WTC11 (cell line): ENCODE data around the gene VAMP1. TPM values are rescaled to one million over a fixed set of nuclear protein-coding genes. Genes with fewer than 3 reads are reported as not detected.

ENCODE experiments used
- AR ChIP-seq: fragments of 250-450 bp; sonication (Bioruptor Pico); IDR thresholded peaks from 2 replicates; pipeline ENCODE4 v1.9.0; 2021; ENCODE audit warnings: mild to moderate bottlenecking
- CBFB ChIP-seq: sonication (generic); formaldehyde crosslinking; IDR thresholded peaks from 2 replicates; pipeline ENCODE4 v1.8.1; 2022; ENCODE audit warnings: mild to moderate bottlenecking, low read depth, missing genetic modification reagents
- CDX4 ChIP-seq: fragments of 250-450 bp; sonication (Bioruptor Pico); IDR thresholded peaks from 2 replicates; pipeline ENCODE4 v1.9.0; 2021; ENCODE audit warnings: moderate library complexity, mild to moderate bottlenecking, inconsistent platforms, borderline replicate concordance
- E2F1 ChIP-seq: sonication (generic); formaldehyde crosslinking; IDR thresholded peaks from 2 replicates; pipeline ENCODE4 v1.8.0; 2022; ENCODE audit warnings: mild to moderate bottlenecking, missing genetic modification reagents
- ERG ChIP-seq: fragments of 250-450 bp; sonication (Bioruptor Pico); IDR thresholded peaks from 2 replicates; pipeline ENCODE4 v1.8.0; 2021; ENCODE audit warnings: mild to moderate bottlenecking
- ESRRA ChIP-seq: sonication (generic); formaldehyde crosslinking; IDR thresholded peaks from 2 replicates; pipeline ENCODE4 v1.8.1; 2022; ENCODE audit warnings: mild to moderate bottlenecking, missing genetic modification reagents, borderline replicate concordance
- ETV6 ChIP-seq: sonication (generic); formaldehyde crosslinking; IDR thresholded peaks from 2 replicates; pipeline ENCODE4 v1.8.1; 2022; ENCODE audit warnings: mild to moderate bottlenecking, missing genetic modification reagents
- GABPB1 ChIP-seq: sonication (generic); formaldehyde crosslinking; IDR thresholded peaks from 2 replicates; pipeline ENCODE4 v1.8.1; 2023; ENCODE audit warnings: mild to moderate bottlenecking, missing genetic modification reagents
- HMGXB4 ChIP-seq: sonication (generic); formaldehyde crosslinking; IDR thresholded peaks from 2 replicates; pipeline ENCODE4 v1.8.1; 2023; ENCODE audit warnings: mild to moderate bottlenecking, moderate library complexity, missing genetic modification reagents
- IRF2 ChIP-seq: sonication (generic); formaldehyde crosslinking; IDR thresholded peaks from 2 replicates; pipeline ENCODE4 v1.8.0; 2022; ENCODE audit warnings: low read depth, missing genetic modification reagents, borderline replicate concordance
- JAZF1 ChIP-seq: fragments of 250-450 bp; sonication (Bioruptor Pico); IDR thresholded peaks from 2 replicates; pipeline ENCODE4 v1.9.0; 2021; ENCODE audit warnings: moderate library complexity, mild to moderate bottlenecking, inconsistent platforms
- JUN ChIP-seq: sonication (generic); formaldehyde crosslinking; IDR thresholded peaks from 2 replicates; pipeline ENCODE4 v1.8.0; 2023; ENCODE audit warnings: mild to moderate bottlenecking, missing genetic modification reagents
- MXD4 ChIP-seq: fragments of 250-450 bp; sonication (Bioruptor Pico); IDR thresholded peaks from 2 replicates; pipeline ENCODE4 v1.8.0; 2021; ENCODE audit warnings: mild to moderate bottlenecking, moderate library complexity, borderline replicate concordance
- NFYB ChIP-seq: sonication (generic); formaldehyde crosslinking; conservative IDR thresholded peaks from 2 replicates; pipeline ENCODE4 v1.8.0; 2022; ENCODE audit warnings: low read depth, missing genetic modification reagents
- OVOL2 ChIP-seq: fragments of 250-450 bp; sonication (Bioruptor Pico); IDR thresholded peaks from 2 replicates; pipeline ENCODE4 v1.9.0; 2021; ENCODE audit warnings: mild to moderate bottlenecking, borderline replicate concordance
- PREB ChIP-seq: sonication (generic); formaldehyde crosslinking; IDR thresholded peaks from 2 replicates; pipeline ENCODE4 v1.8.1; 2022; ENCODE audit warnings: mild to moderate bottlenecking, missing genetic modification reagents, moderate library complexity, borderline replicate concordance
- PRRX2 ChIP-seq: fragments of 250-450 bp; sonication (Bioruptor Pico); IDR thresholded peaks from 2 replicates; pipeline ENCODE4 v1.8.0; 2021; ENCODE audit warnings: mild to moderate bottlenecking
- RORB ChIP-seq: fragments of 250-450 bp; sonication (Bioruptor Pico); IDR thresholded peaks from 2 replicates; pipeline ENCODE4 v1.9.0; 2021; ENCODE audit warnings: mild to moderate bottlenecking
- SMAD4 ChIP-seq: sonication (generic); formaldehyde crosslinking; IDR thresholded peaks from 2 replicates; pipeline ENCODE4 v1.8.0; 2022; ENCODE audit warnings: mild to moderate bottlenecking, missing genetic modification reagents
- SP1 ChIP-seq: sonication (generic); formaldehyde crosslinking; conservative IDR thresholded peaks from 2 replicates; pipeline ENCODE4 v1.8.1; 2022; ENCODE audit warnings: missing genetic modification reagents
- TEAD1 ChIP-seq: sonication (generic); formaldehyde crosslinking; IDR thresholded peaks from 2 replicates; pipeline ENCODE4 v1.8.0; 2022; ENCODE audit warnings: mild to moderate bottlenecking, missing genetic modification reagents
- TEAD4 ChIP-seq: sonication (generic); formaldehyde crosslinking; IDR thresholded peaks from 2 replicates; pipeline ENCODE4 v1.8.0; 2022; ENCODE audit warnings: mild to moderate bottlenecking, missing genetic modification reagents
- USF2 ChIP-seq: sonication (generic); formaldehyde crosslinking; IDR thresholded peaks from 2 replicates; pipeline ENCODE4 v1.8.1; 2023; ENCODE audit warnings: mild to moderate bottlenecking, missing genetic modification reagents, moderate library complexity
- ZBTB21 ChIP-seq: sonication (generic); formaldehyde crosslinking; IDR thresholded peaks from 2 replicates; pipeline ENCODE4 v1.8.1; 2023; ENCODE audit warnings: mild to moderate bottlenecking, missing genetic modification reagents, borderline replicate concordance
- ZBTB43 ChIP-seq: sonication (generic); formaldehyde crosslinking; IDR thresholded peaks from 2 replicates; pipeline ENCODE4 v1.8.1; 2023; ENCODE audit warnings: mild to moderate bottlenecking, missing genetic modification reagents
- ZMAT4 ChIP-seq: fragments of 250-450 bp; sonication (Bioruptor Pico); IDR thresholded peaks from 2 replicates; pipeline ENCODE4 v1.9.0; 2021; ENCODE audit warnings: mild to moderate bottlenecking
- ZNF121 ChIP-seq: sonication (generic); formaldehyde crosslinking; IDR thresholded peaks from 2 replicates; pipeline ENCODE4 v1.8.0; 2023; ENCODE audit warnings: missing genetic modification reagents
- ZNF232 ChIP-seq: sonication (generic); formaldehyde crosslinking; IDR thresholded peaks from 2 replicates; pipeline ENCODE4 v1.8.0; 2022; ENCODE audit warnings: mild to moderate bottlenecking, missing genetic modification reagents
- ZNF416 ChIP-seq: fragments of 250-450 bp; sonication (Bioruptor Pico); IDR thresholded peaks from 2 replicates; pipeline ENCODE4 v1.9.0; 2021; ENCODE audit warnings: mild to moderate bottlenecking, inconsistent platforms
- total RNA-seq: library from RNA; stranded (reverse); gene quantifications from 3 replicates; pipeline ENCODE4 v1.2.3, GENCODE V29; 2021

Gene VAMP1
- total RNA-seq, 1 experiment from 2014 or later = 14.3 TPM

GRCh38 chr12:6492838-6493496, 22.5 kb upstream of the VAMP1 start, which contains the start of gene MRPL51 (continued):
- TF ChIP-seq AR (CRISPR knock-in tag) = no peak
- no peak for TF ChIP-seq E2F1 (CRISPR knock-in tag)
- no peak for TF ChIP-seq MXD4 (CRISPR knock-in tag)
- TF ChIP-seq JUN (CRISPR knock-in tag) = no peak; the same call in 1 of the 2 replicates
- no peak for TF ChIP-seq ZNF121 (CRISPR knock-in tag)
- no peak for TF ChIP-seq OVOL2
- no peak for TF ChIP-seq ZNF416 (CRISPR knock-in tag)
- TF ChIP-seq RORB (CRISPR knock-in tag) = no peak
- TF ChIP-seq NFYB (CRISPR knock-in tag) = no peak
- TF ChIP-seq HMGXB4 (CRISPR knock-in tag) = no peak
- no peak for TF ChIP-seq ZMAT4 (CRISPR knock-in tag)
- TF ChIP-seq PRRX2 (CRISPR knock-in tag) = no peak
- no peak for TF ChIP-seq ZBTB21 (CRISPR knock-in tag)
- no peak for TF ChIP-seq ZBTB43 (CRISPR knock-in tag)
- no peak for TF ChIP-seq JAZF1
- TF ChIP-seq SMAD4 (CRISPR knock-in tag) = no peak
- TF ChIP-seq USF2 = no peak
- TF ChIP-seq SP1 (CRISPR knock-in tag) = peak; percentile 89
- no peak; the same call in 1 of the 2 replicates for TF ChIP-seq ETV6
- TF ChIP-seq TEAD1 (CRISPR knock-in tag) = 0 out of 2 replicates have a peak, but pooled peaks have one; percentile 63
- TF ChIP-seq IRF2 = no peak
- TF ChIP-seq TEAD4 (CRISPR knock-in tag) = 0 out of 2 replicates have a peak, but pooled peaks have one; percentile 28
- no peak for TF ChIP-seq CBFB (CRISPR knock-in tag)
- TF ChIP-seq ZNF232 (CRISPR knock-in tag) = no peak
- no peak for TF ChIP-seq ESRRA (CRISPR knock-in tag)
- TF ChIP-seq GABPB1 = peak; percentile 71; the same call in 1 of the 2 replicates
- TF ChIP-seq ERG (CRISPR knock-in tag) = no peak
- no peak for TF ChIP-seq PREB (CRISPR knock-in tag)
- no peak for TF ChIP-seq CDX4 (CRISPR knock-in tag)
